ENCODE results near the gene DYNLL2.

Gene DYNLL2
- long read RNA-seq, partial matches to known transcripts = 0 of 3 reads
- long read RNA-seq, other reads (novel, unspliced or antisense) = 3 of 3 reads

GRCh38 chr17:58082870-58083490 lies at the start of gene DYNLL2:
TSS of gene DYNLL2 (plus strand) at chr17:58083419. CDS start at chr17:58087091, 3,672 bp downstream.
- DNase-seq (ENCODE audit: low read depth in 1 of 2, low spot score in 1 of 2) = peak; percentile 80 to 93
- peak within 1 kb of the TSS; percentile 86 for H3K27ac ChIP-seq (replicated peaks)
- H3K27me3 ChIP-seq (ENCODE audit: insufficient read depth, poor library complexity, severe bottlenecking) = no peaks in the 10 kb centered on the region
- TF ChIP-seq CTCF (IDR thresholded peaks at IDR 0.05; ENCODE audit: insufficient read depth, low read length) (no peak), POLR2AphosphoS5 (IDR thresholded peaks at IDR 0.05; ENCODE audit: low read depth) (no peak; the same call in 1 of the 2 replicates), REST (IDR thresholded peaks at IDR 0.05; ENCODE audit: insufficient replicate concordance, low read depth) (no peak), SPI1 (IDR thresholded peaks at IDR 0.05; ENCODE audit: borderline replicate concordance, low read depth) (no peak), GABPA (IDR thresholded peaks at IDR 0.05; ENCODE audit: low read depth) (no peak)
- H3K4me3 ChIP-seq (replicated peaks; ENCODE audit: insufficient read depth, low read length) = peak within 1 kb of the TSS; percentile 78

DNA sequence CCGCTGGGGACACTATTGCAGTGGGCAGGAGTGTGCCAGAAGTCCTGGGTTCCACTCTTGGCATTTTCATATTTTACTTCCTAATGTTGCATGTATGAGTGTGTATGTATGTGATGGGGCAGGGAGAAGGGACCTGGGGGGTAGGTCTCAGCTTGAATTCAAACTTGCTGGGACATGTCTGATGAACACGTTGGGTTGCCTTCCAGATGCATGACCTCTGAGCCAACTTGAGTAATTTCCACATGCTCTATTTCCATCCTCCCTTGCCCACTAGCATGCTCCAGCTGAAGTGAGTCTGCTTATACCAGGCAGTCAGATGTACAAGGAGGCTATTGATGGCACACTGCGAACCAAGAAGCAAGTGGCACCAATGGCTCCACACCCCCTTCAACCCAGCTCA lies 43.2 kb upstream of the DYNLL2 start:
- Histone ChIP-seq H3K4me3 (replicated peaks; ENCODE audit: insufficient read depth, low read length) (no peak overlapping the region), H3K27ac (replicated peaks) (no peak overlapping the region), H3K27me3 (ENCODE audit: insufficient read depth, poor library complexity, severe bottlenecking) (peaks cover 5% of the 10 kb centered on the region)
- no peak for TF ChIP-seq GABPA (IDR thresholded peaks at IDR 0.05; ENCODE audit: low read depth)
- no peak for TF ChIP-seq CTCF (IDR thresholded peaks at IDR 0.05; ENCODE audit: insufficient read depth, low read length)
- no peak for DNase-seq (ENCODE audit: low read depth in 1 of 2, low spot score in 1 of 2)

GRCh38 chr17:58040386-58040785 lies 42.8 kb upstream of the DYNLL2 start:
- no peak for DNase-seq (ENCODE audit: low read depth in 1 of 2, low spot score in 1 of 2)
- TF ChIP-seq GABPA (IDR thresholded peaks at IDR 0.05; ENCODE audit: low read depth) (no peak), REST (IDR thresholded peaks at IDR 0.05; ENCODE audit: insufficient replicate concordance, low read depth) (no peak), CTCF (IDR thresholded peaks at IDR 0.05; ENCODE audit: insufficient read depth, low read length) (no peak), POLR2AphosphoS5 (IDR thresholded peaks at IDR 0.05; ENCODE audit: low read depth) (no peak)
- Histone ChIP-seq H3K27me3 (ENCODE audit: insufficient read depth, poor library complexity, severe bottlenecking) (peaks cover 5% of the 10 kb centered on the region), H3K4me3 (replicated peaks; ENCODE audit: insufficient read depth, low read length) (no peak overlapping the region), H3K27ac (replicated peaks) (no peak overlapping the region)

GRCh38 chr17:58041161-58041560 lies 42.1 kb upstream of the DYNLL2 start:
- DNase-seq (ENCODE audit: low read depth in 1 of 2, low spot score in 1 of 2) = no peak
- peaks cover 5% of the 10 kb centered on the region for H3K27me3 ChIP-seq (ENCODE audit: insufficient read depth, poor library complexity, severe bottlenecking)
- TF ChIP-seq GABPA (IDR thresholded peaks at IDR 0.05; ENCODE audit: low read depth) = no peak
- no peak for TF ChIP-seq REST (IDR thresholded peaks at IDR 0.05; ENCODE audit: insufficient replicate concordance, low read depth)
- no peak for TF ChIP-seq POLR2AphosphoS5 (IDR thresholded peaks at IDR 0.05; ENCODE audit: low read depth)
- no peak for TF ChIP-seq SPI1 (IDR thresholded peaks at IDR 0.05; ENCODE audit: borderline replicate concordance, low read depth)
- TF ChIP-seq CTCF (IDR thresholded peaks at IDR 0.05; ENCODE audit: insufficient read depth, low read length) = no peak
- no peak overlapping the region for H3K27ac ChIP-seq (replicated peaks)
- no peak overlapping the region for H3K4me3 ChIP-seq (replicated peaks; ENCODE audit: insufficient read depth, low read length)
